HEK293 (cell line): ENCODE measurements around the gene TTC23L.

Source experiments
- HIC1 ChIP-seq: fragments of 450-650 bp; formaldehyde crosslinking; IDR thresholded peaks from 2 replicates; pipeline ENCODE4 v1.5.1; 2016; ENCODE audit warnings: missing biosample characterization, missing genetic modification characterization
- KLF8 ChIP-seq: fragments of 450-650 bp; formaldehyde crosslinking; IDR thresholded peaks from 2 replicates; pipeline ENCODE4 v1.5.1; 2016; ENCODE audit warnings: missing biosample characterization, missing genetic modification characterization
- KLF9 ChIP-seq: fragments of 450-650 bp; formaldehyde crosslinking; IDR thresholded peaks from 2 replicates; pipeline ENCODE4 v1.5.1; 2016; ENCODE audit warnings: missing biosample characterization, missing genetic modification characterization, low read depth
- OSR2 ChIP-seq: fragments of 450-650 bp; formaldehyde crosslinking; IDR thresholded peaks from 2 replicates; pipeline ENCODE4 v1.5.1; 2016; ENCODE audit warnings: missing biosample characterization, missing genetic modification characterization
- PRDM10 ChIP-seq: fragments of 450-650 bp; formaldehyde crosslinking; IDR thresholded peaks from 2 replicates; pipeline ENCODE4 v1.5.1; 2016; ENCODE audit warnings: missing biosample characterization, missing genetic modification characterization
- ZBTB26 ChIP-seq: fragments of 450-650 bp; formaldehyde crosslinking; optimal IDR thresholded peaks from 2 replicates; pipeline ENCODE3; 2016; ENCODE audit warnings: missing biosample characterization, mild to moderate bottlenecking, missing genetic modification characterization
- ZBTB44 ChIP-seq: fragments of 450-650 bp; IDR thresholded peaks from 2 replicates; pipeline ENCODE4 v1.5.1; 2018; ENCODE audit warnings: missing biosample characterization, mild to moderate bottlenecking, missing genetic modification characterization
- ZBTB8A ChIP-seq: fragments of 450-650 bp; formaldehyde crosslinking; IDR thresholded peaks from 2 replicates; pipeline ENCODE4 v1.5.1; 2016; ENCODE audit warnings: missing biosample characterization, missing genetic modification characterization
- ZNF121 ChIP-seq: fragments of 450-650 bp; formaldehyde crosslinking; IDR thresholded peaks from 2 replicates; pipeline ENCODE4 v1.5.1; 2016; ENCODE audit warnings: missing biosample characterization, missing genetic modification characterization
- ZNF18 ChIP-seq: fragments of 450-650 bp; formaldehyde crosslinking; IDR thresholded peaks from 2 replicates; pipeline ENCODE4 v1.5.1; 2016; ENCODE audit warnings: missing biosample characterization, missing genetic modification characterization
- ZNF280C ChIP-seq: fragments of 450-650 bp; formaldehyde crosslinking; IDR thresholded peaks from 2 replicates; pipeline ENCODE4 v1.5.1; 2016; ENCODE audit warnings: missing biosample characterization, missing genetic modification characterization
- ZNF335 ChIP-seq: fragments of 450-650 bp; formaldehyde crosslinking; conservative IDR thresholded peaks from 2 replicates; pipeline ENCODE4 v1.5.1; 2016; ENCODE audit warnings: missing biosample characterization, missing genetic modification characterization
- ZNF354C ChIP-seq: fragments of 450-650 bp; formaldehyde crosslinking; IDR thresholded peaks from 2 replicates; pipeline ENCODE4 v1.5.1; 2016; ENCODE audit warnings: missing biosample characterization, missing genetic modification characterization, low read depth, borderline replicate concordance
- ZNF394 ChIP-seq: fragments of 450-650 bp; formaldehyde crosslinking; IDR thresholded peaks from 2 replicates; pipeline ENCODE4 v1.5.1; 2016; ENCODE audit warnings: missing biosample characterization, missing genetic modification characterization, mild to moderate bottlenecking, moderate library complexity, borderline replicate concordance
- ZNF510 ChIP-seq: fragments of 450-650 bp; formaldehyde crosslinking; IDR thresholded peaks from 2 replicates; pipeline ENCODE4 v1.5.1; 2018; ENCODE audit warnings: mild to moderate bottlenecking, missing genetic modification characterization, missing biosample characterization; ENCODE audit not compliant: insufficient replicate concordance
- ZNF549 ChIP-seq: fragments of 450-650 bp; IDR thresholded peaks from 2 replicates; pipeline ENCODE4 v1.5.1; 2018; ENCODE audit warnings: missing biosample characterization, missing genetic modification characterization, mild to moderate bottlenecking, inconsistent platforms, moderate library complexity
- ZNF558 ChIP-seq: fragments of 450-650 bp; formaldehyde crosslinking; IDR thresholded peaks from 2 replicates; pipeline ENCODE4 v1.5.1; 2016; ENCODE audit warnings: missing biosample characterization, missing genetic modification characterization
- ZNF629 ChIP-seq: fragments of 450-650 bp; formaldehyde crosslinking; IDR thresholded peaks from 2 replicates; pipeline ENCODE4 v1.5.1; 2017; ENCODE audit warnings: missing biosample characterization, missing genetic modification characterization
- ZNF658 ChIP-seq: fragments of 450-650 bp; formaldehyde crosslinking; IDR thresholded peaks from 2 replicates; pipeline ENCODE4; 2016; ENCODE audit warnings: missing biosample characterization, missing genetic modification characterization
- ZNF660 ChIP-seq: fragments of 450-650 bp; IDR thresholded peaks from 2 replicates; pipeline ENCODE4 v1.5.1; 2018; ENCODE audit warnings: missing biosample characterization, mild to moderate bottlenecking, missing genetic modification characterization
- ZNF707 ChIP-seq: fragments of 450-650 bp; formaldehyde crosslinking; IDR thresholded peaks from 2 replicates; pipeline ENCODE4 v1.5.1; 2016; ENCODE audit warnings: missing biosample characterization, missing genetic modification characterization
- ZNF791 ChIP-seq: fragments of 450-650 bp; formaldehyde crosslinking; IDR thresholded peaks from 2 replicates; pipeline ENCODE4 v1.5.1; 2016; ENCODE audit warnings: missing biosample characterization, missing genetic modification characterization
- ZSCAN18 ChIP-seq: fragments of 450-650 bp; formaldehyde crosslinking; IDR thresholded peaks from 2 replicates; pipeline ENCODE4 v1.5.1; 2016; ENCODE audit warnings: missing biosample characterization, missing genetic modification characterization
- ZSCAN4 ChIP-seq: fragments of 450-650 bp; formaldehyde crosslinking; IDR thresholded peaks from 2 replicates; pipeline ENCODE4 v1.5.1; 2017; ENCODE audit warnings: missing biosample characterization, missing genetic modification characterization

Gene TTC23L

GRCh38 chr5:34929134-34929719, 90.3 kb downstream of the TTC23L start, which contains the start of gene DNAJC21 (continued):
- TF ChIP-seq HIC1 (peak; percentile 82), ZBTB8A (tag by site-specific recombination) (0 out of 2 replicates have a peak, but pooled peaks have one; percentile 14), ZNF629 (tag by site-specific recombination) (0 out of 2 replicates have a peak, but pooled peaks have one; percentile 29), ZNF707 (tag by site-specific recombination) (no peak), KLF9 (peak; percentile 92), ZBTB44 (tag by site-specific recombination) (no peak), ZNF549 (no peak), ZNF791 (tag by site-specific recombination) (no peak), ZSCAN4 (tag by site-specific recombination) (no peak), ZNF335 (tag by site-specific recombination) (no peak), ZNF394 (no peak), ZNF660 (0 out of 2 replicates have a peak, but pooled peaks have one; percentile 7), ZNF354C (tag by site-specific recombination) (no peak), ZNF18 (tag by site-specific recombination) (no peak), ZSCAN18 (no peak), ZBTB26 (peak; percentile 79), PRDM10 (tag by site-specific recombination) (0 out of 2 replicates have a peak, but pooled peaks have one; percentile 24), KLF8 (tag by site-specific recombination) (peak; percentile 98), ZNF121 (tag by site-specific recombination) (no peak), OSR2 (no peak), ZNF510 (no peak), ZNF280C (no peak), ZNF658 (no peak), ZNF558 (tag by site-specific recombination) (no peak)
